Ectodermal cell (in vitro differentiated cells): Measurements from ENCODE around the gene CES4A.

Experiments
- H3K27ac ChIP-seq: 2 replicates; pipeline ENCODE4 v1.7.0; 2013; ENCODE audit warnings: mild to moderate bottlenecking, low read depth, low read length; ENCODE audit not compliant: insufficient read depth, poor library complexity, severe bottlenecking
- H3K27me3 ChIP-seq: 2 replicates; pipeline ENCODE4 v1.7.0; 2013; ENCODE audit warnings: mild to moderate bottlenecking, low read length; ENCODE audit not compliant: insufficient read depth, control insufficient read depth, poor library complexity, severe bottlenecking
- H3K36me3 ChIP-seq: one replicate; pipeline ENCODE4 v1.7.0; 2013; ENCODE audit warnings: low read length; ENCODE audit not compliant: control insufficient read depth, insufficient read depth
- H3K4me1 ChIP-seq: one replicate; pipeline ENCODE4 v1.7.0; 2013; ENCODE audit warnings: low read length; ENCODE audit not compliant: control insufficient read depth, insufficient read depth
- H3K4me3 ChIP-seq: 2 replicates; pipeline ENCODE4 v1.7.0; 2013; ENCODE audit warnings: low read depth, low read length, control low read depth; ENCODE audit not compliant: insufficient read depth
- H3K9me3 ChIP-seq: 2 replicates; pipeline ENCODE4 v1.7.0; 2013; ENCODE audit warnings: mild to moderate bottlenecking, low read length, moderate library complexity; ENCODE audit not compliant: control insufficient read depth
- WGBS, 2 experiments: methylation state at CpG; one replicate each; pipeline ENCODE4 v1.1.7; 2013; ENCODE audit warnings: missing lambda C conversion rate in 2 of 2; 5-methylcytosine and 5-hydroxymethylcytosine counted together

The CES4A gene

GRCh38 chr16:66947302-66948065 is 40.9 kb upstream of the CES4A start:
- Histone ChIP-seq H3K4me3 (no peak overlapping the region), H3K36me3 (no peaks in the 10 kb centered on the region), H3K27ac (no peak overlapping the region), H3K4me1 (no peaks in the 10 kb centered on the region), H3K27me3 (peaks cover 21% of the 10 kb centered on the region), H3K9me3 (peaks cover 4% of the 10 kb centered on the region)
- WGBS, 2 experiments = 64 to 70% methylated on average over 18 to 20 of the region's 23 CpGs

DNA sequence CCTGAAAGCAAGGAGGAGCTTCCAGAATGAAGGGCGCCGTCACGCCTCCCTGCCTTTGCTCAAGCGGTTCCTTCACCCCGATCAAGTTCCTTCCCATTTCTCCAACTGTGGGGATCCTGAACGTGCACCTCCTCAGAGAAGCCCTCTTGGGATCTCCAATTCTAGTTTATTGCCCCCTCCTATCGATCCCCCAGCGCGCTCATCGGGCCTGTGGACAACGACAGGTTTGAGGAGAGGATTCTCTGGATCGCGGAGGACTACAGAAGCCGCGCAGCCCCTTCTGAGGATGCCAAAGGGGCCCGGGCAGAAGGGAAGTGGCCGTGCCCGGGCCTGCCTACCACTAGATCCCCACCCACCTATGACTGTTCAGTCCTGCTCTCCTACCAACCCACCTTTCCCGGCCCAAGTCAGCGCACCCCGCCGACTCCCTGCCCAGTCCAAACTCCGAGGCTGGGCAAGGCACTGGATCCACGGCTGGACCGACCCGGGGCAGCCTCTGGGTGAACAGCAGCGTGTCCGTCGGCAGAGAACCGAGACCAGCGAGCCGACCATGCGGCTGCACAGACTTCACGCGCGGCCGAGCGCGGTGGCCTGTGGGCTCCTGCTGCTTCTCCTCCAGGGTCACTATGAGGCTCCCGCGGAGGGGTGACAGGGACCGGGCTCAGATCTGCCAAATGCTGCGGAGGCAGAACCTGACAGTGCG is 40.1 kb upstream of the CES4A start:
- no peak overlapping the region for H3K4me3 ChIP-seq
- WGBS, 2 experiments = 79% methylated on average over 44 of the region's 44 CpGs

GRCh38 chr16:66948837-66949225 is 39.6 kb upstream of the CES4A start:
- H3K9me3 ChIP-seq = peaks cover 4% of the 10 kb centered on the region
- 84 to 86% methylated on average over 21 of the region's 21 CpGs for WGBS, 2 experiments
- no peak overlapping the region for H3K4me3 ChIP-seq

More for the DNA sequence above, 40.1 kb upstream of the CES4A start:
- Histone ChIP-seq H3K36me3 (no peaks in the 10 kb centered on the region), H3K27me3 (peaks cover 21% of the 10 kb centered on the region), H3K27ac (no peak overlapping the region), H3K9me3 (peaks cover 4% of the 10 kb centered on the region), H3K4me1 (no peaks in the 10 kb centered on the region)

GRCh38 chr16:66949472-66949871 is 38.9 kb upstream of the CES4A start:
- H3K27ac ChIP-seq = no peak overlapping the region
- H3K9me3 ChIP-seq = peaks cover 4% of the 10 kb centered on the region
- peaks cover 21% of the 10 kb centered on the region for H3K27me3 ChIP-seq
- H3K36me3 ChIP-seq = no peaks in the 10 kb centered on the region
- no peak overlapping the region for H3K4me3 ChIP-seq
- 82 to 84% methylated on average over 6 of the region's 6 CpGs for WGBS, 2 experiments
- H3K4me1 ChIP-seq = no peaks in the 10 kb centered on the region

More at GRCh38 chr16:66948837-66949225, 39.6 kb upstream of the CES4A start:
- H3K36me3 ChIP-seq = no peaks in the 10 kb centered on the region
- H3K4me1 ChIP-seq = no peaks in the 10 kb centered on the region
- H3K27me3 ChIP-seq = peaks cover 21% of the 10 kb centered on the region
- H3K27ac ChIP-seq = no peak overlapping the region

- WGBS, 2 experiments = 95 to 96% methylated on average over 2 of the region's 2 CpGs
- H3K9me3 ChIP-seq = peaks cover 4% of the 10 kb centered on the region
- H3K36me3 ChIP-seq = no peaks in the 10 kb centered on the region
- H3K4me1 ChIP-seq = no peaks in the 10 kb centered on the region
- H3K27ac ChIP-seq = no peak overlapping the region
- H3K4me3 ChIP-seq = no peak overlapping the region
- peaks cover 21% of the 10 kb centered on the region for H3K27me3 ChIP-seq
Observed at GRCh38 chr16:66950437-66950836, 38.0 kb upstream of the CES4A start.

- 86 to 97% methylated on average over 4 of the region's 4 CpGs for WGBS, 2 experiments
- Histone ChIP-seq H3K4me3 (no peak overlapping the region), H3K4me1 (no peaks in the 10 kb centered on the region), H3K36me3 (no peaks in the 10 kb centered on the region), H3K27me3 (peaks cover 21% of the 10 kb centered on the region), H3K27ac (no peak overlapping the region), H3K9me3 (peaks cover 4% of the 10 kb centered on the region)
Observed at GRCh38 chr16:66950971-66951790, 37.2 kb upstream of the CES4A start.

GRCh38 chr16:66952430-66953110 is 35.8 kb upstream of the CES4A start:
- Histone ChIP-seq H3K36me3 (no peaks in the 10 kb centered on the region), H3K27ac (no peak overlapping the region), H3K27me3 (peaks cover 18% of the 10 kb centered on the region), H3K9me3 (peaks cover 4% of the 10 kb centered on the region), H3K4me1 (no peaks in the 10 kb centered on the region), H3K4me3 (no peak overlapping the region)
- 89 to 90% methylated on average over 7 of the region's 7 CpGs for WGBS, 2 experiments

GRCh38 chr16:66953462-66954096 is 34.8 kb upstream of the CES4A start:
- Histone ChIP-seq H3K27ac (no peak overlapping the region), H3K4me1 (no peaks in the 10 kb centered on the region), H3K9me3 (peaks cover 4% of the 10 kb centered on the region), H3K36me3 (no peaks in the 10 kb centered on the region), H3K27me3 (peaks cover 8% of the 10 kb centered on the region), H3K4me3 (no peak overlapping the region)
- WGBS, 2 experiments = 88 to 93% methylated on average over 10 of the region's 10 CpGs

GRCh38 chr16:66954097-66954659 is 34.2 kb upstream of the CES4A start:
- Histone ChIP-seq H3K27me3 (peaks cover 2% of the 10 kb centered on the region), H3K4me1 (no peaks in the 10 kb centered on the region), H3K36me3 (no peaks in the 10 kb centered on the region), H3K4me3 (no peak overlapping the region), H3K27ac (no peak overlapping the region), H3K9me3 (peaks cover 4% of the 10 kb centered on the region)
- WGBS, 2 experiments = 47 to 53% methylated on average over 8 of the region's 8 CpGs
